Epithelial cell of esophagus (primary cell): Measurements from ENCODE around the gene AGRP.

ENCODE experiments used
- DNase-seq: peaks from one replicate; pipeline ENCODE4 v3.0.0; 2010; ENCODE audit warnings: low read depth
- H3K4me3 ChIP-seq: 2 replicates; pipeline ENCODE4 v1.5.1; 2011; ENCODE audit warnings: mild to moderate bottlenecking, low read length, control low read depth
- TF ChIP-seq, protein P1 (sequence below): IDR thresholded peaks from 2 replicates; pipeline ENCODE4 v1.5.1; 2011; ENCODE audit warnings: low read depth, mild to moderate bottlenecking, low read length, control low read depth, inconsistent platforms; ENCODE audit not compliant: insufficient read depth; ENCODE audit errors: missing control alignments

AGRP gene

DNA sequence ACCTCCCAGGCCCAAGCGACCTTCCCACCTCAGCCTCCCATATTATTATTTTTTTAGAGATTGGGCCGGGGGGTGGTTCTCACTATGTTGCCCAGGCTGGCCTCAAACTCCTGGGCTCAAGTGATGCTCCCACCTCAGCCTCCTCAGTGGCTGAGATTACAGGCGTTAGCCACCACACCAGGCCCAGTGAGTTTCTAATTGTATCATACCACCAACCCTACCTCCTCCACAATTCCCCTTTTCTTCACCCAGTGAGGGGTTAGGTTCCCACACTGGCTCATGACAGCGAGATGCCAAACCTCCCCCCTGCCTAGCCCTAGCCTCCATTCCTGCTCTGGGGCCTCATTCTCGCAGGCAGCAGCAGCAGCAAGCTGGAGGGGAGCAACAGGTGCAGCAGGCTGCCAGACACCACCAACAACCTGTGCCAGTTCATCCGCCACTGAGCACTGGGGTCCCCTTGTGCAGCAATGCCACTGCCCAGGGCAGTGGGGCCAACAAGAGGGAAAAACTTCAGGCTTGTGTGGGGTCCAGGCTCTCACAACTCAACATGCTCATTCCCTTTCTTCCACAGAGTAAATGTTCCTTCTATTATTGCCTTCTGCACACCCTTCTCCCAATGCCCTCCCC lies 11.5 kb downstream of the AGRP start:
- DNase-seq, result no peak
- no peak overlapping the region for H3K4me3 ChIP-seq
- TF ChIP-seq, protein P1, sequence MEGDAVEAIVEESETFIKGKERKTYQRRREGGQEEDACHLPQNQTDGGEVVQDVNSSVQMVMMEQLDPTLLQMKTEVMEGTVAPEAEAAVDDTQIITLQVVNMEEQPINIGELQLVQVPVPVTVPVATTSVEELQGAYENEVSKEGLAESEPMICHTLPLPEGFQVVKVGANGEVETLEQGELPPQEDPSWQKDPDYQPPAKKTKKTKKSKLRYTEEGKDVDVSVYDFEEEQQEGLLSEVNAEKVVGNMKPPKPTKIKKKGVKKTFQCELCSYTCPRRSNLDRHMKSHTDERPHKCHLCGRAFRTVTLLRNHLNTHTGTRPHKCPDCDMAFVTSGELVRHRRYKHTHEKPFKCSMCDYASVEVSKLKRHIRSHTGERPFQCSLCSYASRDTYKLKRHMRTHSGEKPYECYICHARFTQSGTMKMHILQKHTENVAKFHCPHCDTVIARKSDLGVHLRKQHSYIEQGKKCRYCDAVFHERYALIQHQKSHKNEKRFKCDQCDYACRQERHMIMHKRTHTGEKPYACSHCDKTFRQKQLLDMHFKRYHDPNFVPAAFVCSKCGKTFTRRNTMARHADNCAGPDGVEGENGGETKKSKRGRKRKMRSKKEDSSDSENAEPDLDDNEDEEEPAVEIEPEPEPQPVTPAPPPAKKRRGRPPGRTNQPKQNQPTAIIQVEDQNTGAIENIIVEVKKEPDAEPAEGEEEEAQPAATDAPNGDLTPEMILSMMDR, result no peak

DNA sequence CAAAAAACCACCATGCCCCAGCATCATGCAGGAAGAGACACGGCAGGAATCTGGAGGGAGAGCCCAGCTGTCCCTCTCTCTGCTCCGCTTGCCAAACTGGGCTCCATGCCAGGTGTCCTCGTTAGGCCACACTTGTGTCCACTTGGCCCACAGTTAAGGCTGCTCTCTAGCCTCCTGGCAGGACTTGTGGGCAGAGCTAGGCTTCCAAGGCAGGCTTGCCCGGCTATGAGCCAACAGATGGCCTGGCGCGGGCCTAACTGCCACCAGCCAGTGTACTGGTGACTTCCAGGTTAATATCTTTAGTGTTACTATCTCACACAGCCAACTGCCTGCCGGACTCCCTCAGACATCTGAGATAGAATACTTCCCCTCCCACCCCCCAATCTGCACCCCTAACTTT lies 13.0 kb downstream of the AGRP start:
- DNase-seq, result no peak
- TF ChIP-seq, protein P1, result no peak
- H3K4me3 ChIP-seq, result no peak overlapping the region

DNA sequence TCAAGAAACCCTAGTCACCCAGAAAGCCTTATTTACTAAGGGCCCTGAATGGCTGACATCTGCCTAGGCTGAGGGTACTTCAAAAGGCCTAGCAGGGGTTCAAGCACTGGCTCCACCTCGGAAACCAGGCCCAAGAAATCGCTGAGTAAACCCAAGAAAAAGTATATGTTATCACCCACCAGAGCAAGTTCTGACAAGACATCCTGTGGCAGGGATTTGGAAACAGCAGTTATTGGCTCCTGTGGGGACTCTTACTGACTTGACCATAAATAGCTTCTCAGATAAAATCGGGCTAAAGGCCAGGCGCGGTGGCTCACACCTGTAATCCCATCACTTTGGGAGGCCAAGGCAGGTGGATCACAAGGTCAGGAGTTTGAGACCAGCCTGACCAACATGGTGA lies 14.6 kb downstream of the AGRP start:
- TF ChIP-seq, protein P1, result no peak
- no peak overlapping the region for H3K4me3 ChIP-seq
- peak; percentile 72 for DNase-seq

DNA sequence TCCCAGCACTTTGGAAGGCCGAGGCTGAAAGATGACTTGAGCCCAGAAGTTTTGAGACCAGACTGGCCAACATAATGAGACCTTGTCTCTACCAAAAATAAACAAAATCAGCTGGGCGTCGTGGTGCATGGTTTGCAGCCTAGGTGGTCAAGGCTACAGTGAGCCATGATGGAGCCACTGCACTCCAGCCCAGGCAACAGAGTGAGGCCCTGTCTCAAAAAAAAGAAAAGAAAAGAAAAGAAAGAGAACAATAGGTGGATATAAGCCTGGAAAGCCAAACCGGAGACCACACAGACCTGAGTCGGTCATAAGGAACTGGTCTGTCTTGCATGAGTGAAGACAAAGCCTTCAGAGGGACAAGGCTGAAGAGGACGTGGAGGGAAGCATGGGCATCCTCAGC lies 16.8 kb downstream of the AGRP start:
- TF ChIP-seq, protein P1, result no peak
- no peak overlapping the region for H3K4me3 ChIP-seq
- DNase-seq, result no peak

DNA sequence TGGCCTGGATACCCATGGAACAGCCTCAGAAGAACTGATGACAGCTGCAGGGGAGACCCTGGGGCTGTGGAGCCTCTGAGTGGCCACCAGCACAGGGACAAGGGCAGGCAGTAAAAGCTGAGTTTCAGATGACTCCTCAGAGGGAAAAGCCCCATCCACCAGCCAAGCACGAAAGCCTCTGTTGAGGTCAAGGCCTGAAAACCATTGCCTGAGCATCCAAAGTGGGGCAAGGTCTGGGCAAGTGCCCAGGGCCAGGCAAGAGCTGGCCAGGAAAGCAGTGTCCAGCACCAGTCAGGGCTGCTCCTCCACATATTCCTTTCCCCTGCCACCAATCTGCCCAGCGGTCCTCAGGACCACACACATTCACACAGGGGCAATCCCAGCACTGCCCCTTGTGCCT lies 18.8 kb downstream of the AGRP start:
- TF ChIP-seq, protein P1, result no peak
- DNase-seq, result no peak

DNA sequence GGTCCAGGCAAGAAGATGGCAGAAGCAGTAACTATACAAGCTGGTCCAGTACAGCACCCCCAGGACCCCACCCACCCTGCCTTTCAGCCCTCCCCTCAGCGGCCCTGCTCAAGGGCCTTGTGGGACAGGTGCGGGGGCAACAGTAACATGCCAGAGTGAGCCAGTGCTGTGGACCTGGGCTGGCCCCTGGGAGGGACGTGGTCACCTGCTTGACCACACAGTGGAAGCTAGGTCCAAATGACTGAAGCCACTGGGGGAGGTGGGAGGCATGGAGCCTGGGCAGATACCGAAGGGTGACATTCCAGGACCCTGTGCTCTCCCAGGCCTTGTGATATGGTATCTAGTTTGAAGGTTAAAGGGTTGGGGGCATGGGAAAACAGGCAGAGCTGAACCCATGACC lies 19.7 kb downstream of the AGRP start:
- no peak overlapping the region for H3K4me3 ChIP-seq
- TF ChIP-seq, protein P1, result no peak
- no peak for DNase-seq

More for the DNA sequence above, 18.8 kb downstream of the AGRP start:
- H3K4me3 ChIP-seq, result no peak overlapping the region

DNA sequence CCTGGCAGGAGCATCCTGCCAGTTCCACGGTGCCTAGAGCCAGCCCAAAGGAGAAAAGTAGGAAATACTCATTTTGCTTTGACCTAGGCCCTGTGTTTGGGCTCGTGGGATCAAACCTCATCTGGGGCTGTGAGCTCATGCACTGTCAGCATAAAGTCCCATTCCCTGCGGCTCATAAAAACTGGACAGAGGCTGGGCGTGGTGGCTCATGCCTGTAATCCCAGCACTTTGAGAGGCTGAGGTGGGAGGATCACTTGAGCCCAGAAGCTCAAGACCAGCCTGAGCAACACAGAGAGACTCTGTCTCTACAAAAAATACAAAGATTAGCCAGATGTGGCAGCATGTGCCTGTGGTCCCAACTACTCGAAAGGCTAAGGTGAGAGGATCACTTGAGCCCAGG lies 20.3 kb downstream of the AGRP start:
- H3K4me3 ChIP-seq, result no peak overlapping the region
- DNase-seq, result no peak
- TF ChIP-seq, protein P1, result no peak
